Ovary (tissue), 9 donors: ENCODE data around the gene GK. TPM values are rescaled to one million over a fixed set of nuclear protein-coding genes. Genes with fewer than 3 reads are reported as not detected.

ENCODE experiments used
- DNase-seq, 5 donors: peaks; one replicate each; pipeline ENCODE4 v3.0.0-alpha.2; 2019 to 2020
- H3K27ac ChIP-seq, 2 donors: fragments of 200-600 bp; one replicate each; pipeline versions ENCODE4 v1.5.1 to v1.8.0; 2019 to 2022
- H3K27me3 ChIP-seq: fragments of 200-600 bp; one replicate; pipeline ENCODE4 v1.8.0; 2022
- H3K36me3 ChIP-seq: fragments of 200-600 bp; sonication (generic); one replicate; pipeline ENCODE4 v1.5.1; 2019
- H3K4me1 ChIP-seq: one replicate; pipeline ENCODE4 v1.8.1; 2013; ENCODE audit warnings: mild to moderate bottlenecking, moderate library complexity; ENCODE audit not compliant: insufficient read depth
- H3K4me3 ChIP-seq: fragments of 200-600 bp; sonication (generic); one replicate; pipeline ENCODE4 v1.5.1; 2017
- H3K9me3 ChIP-seq, 2 donors: fragments of 200-600 bp in 1 of 2; sonication (generic) in 1 of 2; one replicate each; pipeline versions ENCODE4 v1.5.1 to v1.8.1; 2013 to 2019; ENCODE audit warnings: mild to moderate bottlenecking in 1 of 2, moderate library complexity in 1 of 2
- EP300 ChIP-seq: sonication (generic); formaldehyde crosslinking; IDR thresholded peaks from one replicate; pipeline ENCODE4 v1.6.1; 2017; ENCODE audit warnings: antibody characterized with exemption
- POLR2A ChIP-seq: fragments of 450-650 bp; IDR thresholded peaks from one replicate; pipeline ENCODE4 v1.6.1; 2017; ENCODE audit warnings: antibody characterized with exemption, mild to moderate bottlenecking, moderate library complexity
- WGBS, 3 donors: extraction: QIAGEN DNeasy Blood & Tissue Kit in 1 of 3; methylation state at CpG; one replicate each; pipeline versions ENCODE4 v1.1.5 to v1.1.7; 2013 to 2017; 5-methylcytosine and 5-hydroxymethylcytosine counted together
- intact Hi-C, 4 donors: fragments of 100-400 bp; cut with DNase I; formaldehyde crosslinking; loops; one replicate each; pipeline versions ENCODE4 v1.11.0 to v1.15.1; 2022 to 2023
- polyA plus RNA-seq, 2 donors: library from polyadenylated mRNA; stranded (reverse); fragments of 200-250 nt in 1 of 2; fragments of 350-450 nt in 1 of 2; fragmentation: Illumina TruSeq in 1 of 2; extraction: RNeasy Lipid Tissue Mini Kit (QIAGEN cat#74804) in 1 of 2; gene quantifications; one replicate each; pipeline ENCODE4 v1.2.3, GENCODE V29; 2013 to 2014
- total RNA-seq, 7 donors: library from RNA; depleted of rRNA in 2 of 7; stranded (reverse); fragments of >200 nt in 2 of 7; fragmentation: NEBNext Ultra II Directional in 3 of 7; extraction: Animal tissue kit (Norgen Biotek cat#: 25700) in 3 of 7; gene quantifications; one replicate each; pipeline versions ENCODE4 v1.1.0 to v1.2.4, GENCODE V29; 2016 to 2023
- TF ChIP-seq, protein P1 (sequence below), 3 donors: fragments of 450-650 bp in 2 of 3; fragments of 200-600 bp in 1 of 3; IDR thresholded peaks; one replicate each; pipeline versions ENCODE4 v1.5.1 to v1.8.0; 2016 to 2022; ENCODE audit warnings: antibody characterized with exemption in 3 of 3, mild to moderate bottlenecking in 1 of 3
- donor health status: DM: no; HTN: no; CAD: no; lungs with moderate emphysema.
- donor health status: DM: no; HTN: no; CAD: no.
- donor health status: Bipolar disorder and iron deficiency.
- donor health status: DM: yes; HTN: yes; CAD: no.
- donor health status: DM: no; HTN: no; CAD: no.
- donor health status: DM: yes; HTN: yes; CAD: no.

Gene GK
- total and polyA plus RNA-seq, 9 donors = 2.1 to 6.7 (median 5.3) TPM

GRCh38 chrX:30613721-30614120 is 39.5 kb upstream of the GK start:
- H3K4me3 ChIP-seq = no peak overlapping the region
- DNase-seq = no peak
- intact Hi-C loops = no loop called here
- H3K4me1 ChIP-seq = no peaks in the 10 kb centered on the region
- H3K36me3 ChIP-seq = no peaks in the 10 kb centered on the region
- H3K9me3 ChIP-seq = no peaks in the 10 kb centered on the region
- H3K27ac ChIP-seq = no peak overlapping the region
- TF ChIP-seq, protein P1, sequence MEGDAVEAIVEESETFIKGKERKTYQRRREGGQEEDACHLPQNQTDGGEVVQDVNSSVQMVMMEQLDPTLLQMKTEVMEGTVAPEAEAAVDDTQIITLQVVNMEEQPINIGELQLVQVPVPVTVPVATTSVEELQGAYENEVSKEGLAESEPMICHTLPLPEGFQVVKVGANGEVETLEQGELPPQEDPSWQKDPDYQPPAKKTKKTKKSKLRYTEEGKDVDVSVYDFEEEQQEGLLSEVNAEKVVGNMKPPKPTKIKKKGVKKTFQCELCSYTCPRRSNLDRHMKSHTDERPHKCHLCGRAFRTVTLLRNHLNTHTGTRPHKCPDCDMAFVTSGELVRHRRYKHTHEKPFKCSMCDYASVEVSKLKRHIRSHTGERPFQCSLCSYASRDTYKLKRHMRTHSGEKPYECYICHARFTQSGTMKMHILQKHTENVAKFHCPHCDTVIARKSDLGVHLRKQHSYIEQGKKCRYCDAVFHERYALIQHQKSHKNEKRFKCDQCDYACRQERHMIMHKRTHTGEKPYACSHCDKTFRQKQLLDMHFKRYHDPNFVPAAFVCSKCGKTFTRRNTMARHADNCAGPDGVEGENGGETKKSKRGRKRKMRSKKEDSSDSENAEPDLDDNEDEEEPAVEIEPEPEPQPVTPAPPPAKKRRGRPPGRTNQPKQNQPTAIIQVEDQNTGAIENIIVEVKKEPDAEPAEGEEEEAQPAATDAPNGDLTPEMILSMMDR (IDR thresholded peaks at IDR 0.05) = no peak
- TF ChIP-seq POLR2A (no peak), EP300 (no peak)
- 49 to 58% (median 56%) methylated on average over 5 of the region's 5 CpGs for WGBS, 3 donors
- H3K27me3 ChIP-seq = no peaks in the 10 kb centered on the region

DNA sequence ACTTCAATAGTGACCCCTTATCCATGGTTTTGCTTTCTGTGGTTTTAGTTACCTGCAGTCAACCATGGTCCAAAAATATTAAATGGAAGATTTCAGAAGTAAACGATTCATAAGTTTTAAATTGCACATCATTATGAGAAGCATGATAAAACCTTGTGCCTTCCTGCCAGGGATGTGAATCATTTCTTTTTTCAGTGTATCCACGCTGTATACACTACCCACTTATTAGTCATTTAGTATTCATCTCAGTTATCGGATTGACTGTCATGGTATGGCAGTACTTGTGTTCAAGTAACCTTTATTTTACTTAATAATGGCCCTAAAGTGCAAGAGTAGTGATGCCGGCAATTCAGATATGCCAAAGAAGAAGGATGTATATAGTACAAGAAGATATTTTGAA is 38.0 kb upstream of the GK start:
- Histone ChIP-seq H3K27ac (no peak overlapping the region), H3K4me3 (no peak overlapping the region), H3K27me3 (no peaks in the 10 kb centered on the region), H3K36me3 (no peaks in the 10 kb centered on the region), H3K9me3 (no peaks in the 10 kb centered on the region), H3K4me1 (no peaks in the 10 kb centered on the region)
- 57 to 60% (median 58%) methylated on average over 4 of the region's 4 CpGs for whole genome bisulfite sequencing, 3 donors
- no peak for DNase-seq
- intact Hi-C loops = no loop called here
- no peak for TF ChIP-seq EP300
- TF ChIP-seq, protein P1 (IDR thresholded peaks at IDR 0.05) = no peak

DNA sequence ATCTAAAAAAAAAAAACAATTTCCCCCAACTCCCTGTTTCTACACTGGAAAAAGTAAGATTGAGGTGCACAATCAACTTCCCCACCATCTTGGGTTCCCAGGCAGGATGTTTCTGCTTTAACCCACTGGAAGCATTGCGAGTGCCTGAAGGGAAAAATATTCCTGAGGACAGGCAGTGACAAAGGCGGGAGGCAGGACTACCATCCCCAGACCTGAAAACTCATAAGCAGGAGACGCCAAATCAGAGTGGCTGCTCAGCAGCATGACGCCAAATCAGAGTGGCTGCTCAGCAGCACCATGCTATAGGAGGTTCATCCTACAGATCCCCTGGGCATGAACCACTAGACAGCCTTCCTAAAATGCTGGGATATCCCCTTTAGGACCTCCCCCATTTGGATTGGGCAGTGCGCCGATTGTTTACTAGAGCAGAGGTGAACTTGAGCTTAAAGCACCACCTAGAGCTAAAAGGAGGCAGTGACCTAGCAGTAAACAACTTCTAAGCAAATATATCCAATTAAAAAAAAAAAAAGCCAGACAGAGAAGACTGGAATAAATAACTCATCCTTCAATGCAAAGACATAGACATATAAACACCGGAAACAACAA is 35.0 kb upstream of the GK start:
- Histone ChIP-seq H3K4me3 (no peak overlapping the region), H3K27me3 (no peaks in the 10 kb centered on the region), H3K27ac (no peak overlapping the region), H3K36me3 (no peaks in the 10 kb centered on the region), H3K9me3 (no peaks in the 10 kb centered on the region), H3K4me1 (no peaks in the 10 kb centered on the region)
- intact Hi-C loops = no loop called here
- no peak for TF ChIP-seq EP300
- TF ChIP-seq, protein P1 (IDR thresholded peaks at IDR 0.05) = no peak
- no peak for TF ChIP-seq POLR2A
- WGBS, 3 donors = 73 to 76% (median 75%) methylated on average over 7 of the region's 7 CpGs
- DNase-seq = no peak

DNA sequence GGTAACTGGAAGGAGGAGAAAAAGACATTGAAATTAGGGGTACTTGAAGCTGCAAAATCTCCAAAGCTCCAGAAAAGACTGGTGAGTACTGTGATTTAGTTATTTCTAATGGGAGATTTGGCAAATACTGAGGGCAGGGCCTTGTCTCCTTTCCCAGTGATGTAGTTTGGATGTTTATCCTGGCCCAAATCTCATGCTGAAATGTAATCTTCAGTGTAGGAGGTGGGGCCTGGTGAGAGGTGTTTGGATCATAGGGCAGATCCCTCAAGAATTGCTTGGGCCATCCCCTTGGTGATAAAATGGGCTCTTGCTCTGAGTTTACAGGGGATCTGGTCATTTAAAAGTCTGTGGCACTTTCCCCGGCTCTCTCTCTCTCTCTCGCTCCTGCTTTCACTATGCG is 33.1 kb upstream of the GK start:
- no peaks in the 10 kb centered on the region for H3K36me3 ChIP-seq
- no peak overlapping the region for H3K4me3 ChIP-seq
- intact Hi-C loops = no loop called here
- no peak for DNase-seq
- H3K27ac ChIP-seq = no peak overlapping the region
- 70 to 89% (median 84%) methylated on average over 3 of the region's 3 CpGs for WGBS, 3 donors
- TF ChIP-seq EP300 (no peak), POLR2A (no peak)
- TF ChIP-seq, protein P1 (IDR thresholded peaks at IDR 0.05) = no peak
- H3K27me3 ChIP-seq = no peaks in the 10 kb centered on the region
- no peaks in the 10 kb centered on the region for H3K9me3 ChIP-seq
- no peaks in the 10 kb centered on the region for H3K4me1 ChIP-seq
